HG02943 (cell line): ENCODE results near the gene RAB1B.
A peak's percentile ranks its signal among the peaks of the same experiment; 100 is the strongest.
"Not testable (repeated sequence)": the region's sequence is repeated elsewhere in the genome, so short reads cannot be mapped to it uniquely, and the experiment has no call there.

Experiments used
- ATAC-seq: cut with Tn5 transposase; IDR thresholded peaks from one replicate; pipeline ENCODE4 v1.9.1; 2021; ENCODE audit warnings: mild to moderate bottlenecking, low read depth, moderate library complexity; ENCODE audit not compliant: unreplicated experiment

The RAB1B gene

DNA sequence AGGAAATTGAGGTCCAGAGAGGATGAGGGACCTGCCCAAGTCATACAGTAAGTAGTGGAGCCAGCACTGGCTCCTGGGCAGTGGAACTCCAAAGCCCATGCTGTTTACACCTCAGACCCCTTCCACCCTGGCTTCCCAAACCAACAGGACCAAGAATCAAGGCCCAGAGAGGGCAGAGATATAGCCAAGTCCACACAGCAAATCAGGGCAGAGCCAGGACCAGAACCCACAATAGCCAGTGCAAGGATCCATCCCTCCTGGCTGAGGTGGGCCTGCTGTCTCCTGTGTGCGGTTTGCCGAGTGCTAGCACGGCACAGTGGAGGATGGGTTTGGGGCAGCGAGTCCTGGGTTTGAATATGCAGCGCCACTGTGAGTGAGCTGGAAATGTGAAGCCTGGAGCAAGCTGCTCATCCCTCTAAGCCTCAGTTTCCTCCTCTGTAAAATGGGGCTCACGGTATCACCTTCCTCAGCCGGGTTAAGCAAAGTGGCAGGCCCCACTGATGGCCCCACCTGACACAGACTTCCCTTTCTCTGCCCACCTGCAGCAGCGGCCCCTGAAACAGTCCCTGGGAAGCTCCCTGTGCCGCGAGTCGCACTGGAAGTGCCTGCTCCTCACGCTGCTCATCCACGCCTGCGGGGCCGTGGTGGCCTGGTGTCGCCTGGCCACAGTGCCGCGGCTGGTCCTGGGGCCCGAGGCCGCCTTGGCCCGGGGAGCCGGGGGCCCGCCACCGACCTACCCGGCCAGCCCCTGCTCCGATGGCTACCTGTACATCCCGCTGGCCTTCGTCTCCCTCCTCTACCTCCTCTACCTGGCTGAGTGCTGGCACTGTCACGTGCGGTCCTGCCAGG is 25.6 kb downstream of the RAB1B start:
- no peak for ATAC-seq

DNA sequence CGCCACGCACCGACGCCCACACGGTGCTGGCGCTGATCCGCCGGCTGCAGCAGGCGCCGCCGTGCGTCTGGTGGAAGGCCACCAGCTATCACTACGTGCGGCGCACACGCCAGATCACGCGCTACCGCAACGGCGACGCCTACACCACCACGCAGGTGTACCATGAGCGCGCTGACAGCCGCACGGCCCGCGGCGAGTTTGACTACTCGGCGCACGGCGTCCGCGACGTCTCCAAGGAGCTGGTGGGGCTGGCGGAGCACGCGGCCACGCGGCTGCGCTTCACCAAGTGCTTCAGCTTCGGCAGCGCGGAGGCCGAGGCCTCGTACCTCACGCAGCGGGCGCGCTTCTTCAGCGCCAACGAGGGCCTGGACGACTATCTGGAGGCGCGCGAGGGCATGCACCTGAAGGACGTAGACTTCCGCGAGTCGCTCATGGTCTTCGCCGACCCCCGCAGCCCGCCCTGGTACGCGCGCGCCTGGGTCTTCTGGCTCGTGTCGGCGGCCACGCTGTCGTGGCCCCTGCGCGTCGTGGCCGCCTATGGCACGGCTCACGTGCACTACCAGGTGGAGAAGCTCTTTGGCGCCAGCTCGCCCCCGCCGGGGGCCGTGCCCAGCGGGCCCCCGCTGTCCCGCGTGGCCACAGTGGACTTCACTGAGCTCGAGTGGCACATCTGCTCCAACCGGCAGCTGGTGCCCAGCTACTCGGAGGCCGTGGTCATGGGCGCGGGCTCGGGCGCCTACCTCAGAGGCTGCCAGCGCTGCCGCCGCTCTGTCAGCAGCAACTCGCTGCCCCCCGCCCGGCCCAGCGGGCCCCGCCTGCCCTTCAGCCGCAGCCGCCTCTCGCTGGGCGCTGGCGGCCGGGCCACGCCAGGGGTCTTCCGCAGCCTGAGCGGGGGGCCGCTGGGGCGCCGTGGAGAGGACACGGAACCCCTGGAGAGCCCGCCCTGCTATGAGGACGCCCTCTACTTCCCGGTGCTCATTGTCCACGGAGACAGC is 26.5 kb downstream of the RAB1B start:
- no peak for ATAC-seq

DNA sequence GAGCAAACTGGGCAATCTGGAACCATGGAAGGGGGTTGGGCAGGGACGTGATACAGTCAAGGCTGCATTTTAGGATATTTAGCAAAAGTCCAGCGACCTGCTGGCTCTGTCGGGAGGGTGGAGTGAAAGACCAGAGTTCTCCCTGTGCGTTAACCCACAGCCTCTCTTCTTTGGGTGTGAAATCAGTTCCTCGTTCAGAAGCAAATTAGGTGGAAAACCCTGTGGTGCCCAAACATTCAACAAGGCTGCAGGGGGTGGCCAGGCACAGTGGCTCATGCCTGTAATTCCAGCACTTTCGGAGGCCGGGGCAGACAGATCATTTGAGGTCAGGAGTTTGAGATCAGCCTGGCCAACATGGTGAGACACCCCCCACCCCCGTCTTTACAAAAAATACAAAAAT is 29.2 kb downstream of the RAB1B start:
- no peak for ATAC-seq

DNA sequence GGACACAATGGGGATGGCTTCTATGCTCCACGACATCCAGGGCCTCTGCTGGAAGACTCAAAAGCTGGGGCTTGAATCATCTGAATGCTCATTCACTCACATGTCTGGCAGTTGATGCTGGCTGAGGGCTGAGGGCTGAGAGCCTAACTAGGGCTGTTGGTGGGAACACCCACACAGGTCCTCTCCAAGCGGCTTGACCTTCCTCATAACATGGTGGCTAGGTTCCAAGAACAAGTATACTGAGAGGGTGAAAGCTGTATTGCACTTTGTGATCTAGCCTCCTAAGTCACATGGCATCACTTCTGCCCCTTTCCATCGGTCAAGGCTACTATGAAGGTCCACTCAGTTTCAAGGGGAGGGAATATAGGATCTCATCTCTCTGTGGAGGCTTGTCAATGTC is 30.7 kb downstream of the RAB1B start:
- no peak for ATAC-seq

DNA sequence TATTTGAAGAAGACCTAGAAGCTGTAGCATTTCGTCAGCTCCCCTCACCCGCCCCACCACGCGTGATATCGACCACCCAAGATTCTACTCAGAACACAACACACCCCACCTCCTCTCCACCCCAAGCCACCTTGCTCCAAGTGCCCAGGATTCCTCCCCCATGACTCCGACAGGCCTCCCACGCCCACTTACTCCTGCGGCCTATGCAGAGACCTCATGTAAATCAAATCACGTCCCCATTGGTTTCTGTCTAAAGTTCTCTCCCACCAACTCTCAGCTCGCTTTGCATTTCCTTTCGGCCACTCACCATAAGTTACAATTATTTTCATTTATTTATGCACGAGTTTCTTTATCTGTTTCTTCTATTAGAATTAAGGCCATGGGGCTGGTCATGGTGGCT is 34.2 kb downstream of the RAB1B start:
- ATAC-seq: no peak

DNA sequence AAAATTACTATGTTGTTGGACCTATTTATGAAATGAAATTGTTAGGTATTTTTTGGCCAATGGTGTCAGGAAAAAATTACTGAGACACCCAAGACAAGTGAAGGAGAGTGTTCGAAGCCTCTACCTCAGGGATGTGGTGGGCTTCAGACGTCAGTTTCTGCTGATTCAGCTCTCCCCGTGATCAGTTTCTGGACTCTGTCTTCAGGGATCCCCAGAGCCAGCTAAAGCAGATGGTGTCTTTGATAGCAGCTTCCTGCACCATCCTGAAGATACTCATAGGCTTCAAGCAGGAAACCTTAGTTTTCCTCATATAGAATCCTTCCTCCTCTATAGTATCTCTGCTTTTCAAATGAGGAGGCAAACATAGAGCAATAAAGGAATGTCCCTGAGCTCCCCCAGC is 41.0 kb downstream of the RAB1B start:
- ATAC-seq: no peak

DNA sequence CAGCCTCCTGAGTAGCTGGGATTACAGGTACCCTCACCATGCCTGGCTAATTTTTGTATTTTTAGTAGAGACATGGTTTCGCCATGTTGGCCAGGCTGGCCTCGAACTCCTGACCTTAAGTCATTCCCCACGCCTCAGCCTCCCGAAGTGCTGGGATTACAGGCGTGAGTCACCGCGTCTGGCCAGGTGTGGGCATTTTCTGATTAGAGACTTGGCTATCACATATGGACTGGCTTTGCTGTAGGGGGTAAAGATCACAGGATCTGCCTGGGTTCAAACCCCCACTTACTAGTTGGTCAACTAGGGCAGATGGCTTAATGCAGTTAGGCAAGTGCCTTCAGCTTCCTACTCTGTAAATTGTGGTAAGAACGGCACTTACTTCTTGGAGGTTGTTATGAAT is 41.9 kb downstream of the RAB1B start:
- no peak for ATAC-seq

DNA sequence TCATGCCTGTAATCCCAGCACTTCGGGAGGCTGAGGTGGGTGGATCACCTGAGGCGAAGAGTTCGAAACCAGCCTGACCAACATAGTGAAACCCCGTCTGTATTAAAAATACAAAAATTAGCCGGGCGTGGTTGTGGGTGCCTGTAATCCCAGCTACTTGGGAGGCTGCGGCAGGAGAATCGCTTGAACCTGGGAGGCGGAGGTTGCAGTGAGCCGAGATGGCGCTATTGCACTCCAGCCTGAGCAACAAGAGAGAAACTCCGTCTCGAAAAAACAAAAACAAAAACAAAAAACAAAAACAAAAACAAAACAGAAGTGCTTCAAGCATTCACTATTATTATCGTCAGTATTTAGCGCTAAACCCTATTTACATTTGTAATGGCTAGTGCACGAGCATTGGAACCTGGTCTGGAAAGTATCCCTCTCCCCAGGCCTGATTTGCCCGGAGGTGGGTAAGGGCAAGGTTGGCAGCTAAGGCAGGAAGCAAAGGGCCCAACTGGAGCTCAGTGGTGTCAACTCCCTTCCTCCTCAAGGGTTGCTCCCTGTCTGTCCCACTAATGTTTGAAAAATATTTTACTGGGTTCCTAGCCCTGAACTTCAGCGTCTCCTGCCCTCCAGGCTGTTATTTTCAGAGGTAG is 42.5 kb downstream of the RAB1B start:
- not testable (repeated sequence) for ATAC-seq

DNA sequence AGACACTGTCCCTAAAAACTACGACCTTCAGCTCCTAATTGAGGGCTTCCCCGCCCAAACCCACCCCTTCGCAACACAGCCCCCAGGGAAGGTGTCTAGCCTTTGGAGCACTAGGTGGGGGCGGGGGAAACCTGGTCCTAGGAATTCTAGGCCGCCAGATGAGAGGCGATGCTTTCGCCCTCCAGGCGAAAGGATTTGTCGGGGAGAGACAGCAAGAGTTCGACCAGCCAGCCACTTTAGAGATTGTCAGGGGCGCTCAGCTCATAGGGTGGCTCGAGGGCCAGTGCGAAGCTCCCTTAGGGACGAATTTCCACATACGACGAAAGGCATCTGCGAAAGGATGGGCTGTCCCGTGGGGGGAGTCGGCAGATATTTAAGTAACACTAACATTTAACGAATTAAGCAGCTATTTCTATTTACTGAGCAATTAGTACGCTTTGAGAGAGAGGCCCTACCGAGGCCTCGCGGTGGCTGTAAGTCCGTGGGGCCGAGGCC is 43.1 kb downstream of the RAB1B start:
- ATAC-seq: no peak

DNA sequence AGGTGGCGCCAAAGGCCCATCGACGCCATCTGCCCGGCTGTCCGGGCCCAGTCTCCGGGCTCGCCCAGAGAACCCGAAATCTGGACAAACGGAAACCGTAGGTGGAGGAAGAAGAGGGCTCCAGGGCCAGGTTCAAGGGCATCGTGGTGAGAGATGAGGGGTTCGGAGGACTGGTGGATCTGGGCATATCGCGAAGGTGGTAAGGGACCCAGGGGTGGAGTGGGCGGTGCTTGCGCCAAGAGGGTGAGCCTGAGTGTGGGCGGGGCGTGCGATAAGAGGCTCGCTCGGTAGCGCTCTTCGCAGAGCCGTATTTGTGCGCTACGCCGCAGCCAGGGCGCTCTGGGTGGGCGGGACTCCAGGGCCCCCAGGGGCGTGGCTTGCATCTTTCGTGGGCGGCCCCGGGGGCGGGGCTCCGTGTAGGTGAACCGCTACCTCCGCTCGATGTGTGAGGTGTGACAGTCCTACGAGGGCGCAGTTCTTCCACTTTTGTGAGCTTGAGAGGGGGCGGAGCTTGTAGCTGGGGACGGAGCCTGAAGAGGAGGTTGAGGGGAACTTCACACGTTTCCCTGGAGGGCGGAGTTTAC is 43.6 kb downstream of the RAB1B start:
- peak; percentile 61 for ATAC-seq

DNA sequence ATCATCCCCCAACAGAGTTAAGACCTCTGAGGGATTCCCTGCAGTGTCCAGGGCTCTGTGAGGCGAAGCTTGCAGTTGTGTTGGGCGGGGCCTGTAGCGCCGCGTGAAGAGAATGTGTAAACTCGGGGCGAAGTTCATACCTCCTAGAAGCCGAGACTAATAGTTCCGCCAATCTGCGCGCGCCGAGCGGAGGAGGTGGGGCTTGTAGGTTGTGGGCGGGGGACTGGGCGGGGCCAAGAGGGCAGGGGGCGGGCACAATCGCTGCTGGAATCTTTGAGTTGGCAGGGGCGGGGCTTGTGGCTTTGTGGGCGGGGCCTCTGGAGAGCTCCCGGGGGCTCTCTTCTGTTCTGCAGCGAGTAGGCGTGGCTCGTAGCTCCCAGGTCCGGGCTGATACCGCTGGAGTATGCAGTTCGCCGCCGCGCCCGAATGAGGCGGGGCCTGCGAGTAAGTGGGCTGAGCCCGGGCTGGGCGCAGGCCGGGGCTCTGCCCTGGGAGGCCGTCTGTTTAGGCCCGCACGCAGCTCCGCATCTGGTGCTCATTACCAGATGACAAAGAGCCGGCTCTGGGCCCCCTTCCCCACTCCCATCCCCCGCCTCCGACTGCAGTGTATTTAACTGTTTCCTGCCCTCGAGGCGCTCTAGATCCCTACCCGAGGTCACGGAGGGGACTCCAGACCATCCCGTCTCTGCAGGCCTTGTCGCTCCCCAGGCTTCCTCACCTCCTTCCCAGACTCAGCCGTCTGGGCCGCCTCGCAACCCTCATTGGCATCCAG is 44.3 kb downstream of the RAB1B start:
- ATAC-seq: peak; percentile 55

DNA sequence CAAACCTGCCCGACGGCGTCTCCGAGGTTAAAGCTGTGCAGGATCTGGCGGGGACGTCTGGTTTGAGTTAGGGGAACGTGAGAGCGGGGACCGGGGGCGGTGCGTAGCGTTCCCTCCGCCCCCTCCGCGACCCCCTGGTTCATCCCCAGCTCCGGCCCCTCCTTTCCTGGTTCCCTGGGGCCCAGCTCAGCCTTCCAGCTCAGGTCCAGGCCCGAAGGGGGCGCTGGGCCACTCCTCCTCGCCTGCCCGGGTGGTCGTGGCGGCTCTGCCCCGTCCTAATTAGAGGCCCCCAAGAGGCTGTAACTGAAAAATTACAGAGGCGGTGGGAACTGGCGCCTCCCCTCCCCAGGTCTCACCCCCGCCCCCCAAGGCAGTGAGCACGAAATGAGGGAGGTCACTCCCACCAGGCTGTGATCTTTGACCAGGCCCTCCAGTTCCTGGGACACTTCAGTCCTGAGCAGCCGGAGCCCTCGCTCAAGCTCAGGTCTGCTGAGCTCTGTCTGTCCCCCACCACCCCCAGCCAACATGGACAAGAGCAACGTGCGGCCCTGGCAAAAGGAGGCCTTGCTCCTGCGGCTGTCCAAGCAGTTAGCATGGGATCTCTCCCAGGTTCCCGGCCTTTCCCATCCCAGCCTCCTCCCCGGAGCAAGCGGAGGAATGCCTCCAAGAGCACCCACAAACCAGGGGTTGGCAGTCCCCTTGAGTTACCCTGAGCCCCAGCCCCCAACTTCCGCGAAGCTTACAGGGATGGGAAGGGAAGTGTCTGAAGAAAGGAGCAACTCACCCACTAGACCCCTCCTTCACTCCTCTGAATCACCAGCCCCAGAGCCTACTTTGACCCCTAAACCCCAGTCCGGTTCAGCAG is 45.1 kb downstream of the RAB1B start:
- ATAC-seq: no peak

DNA sequence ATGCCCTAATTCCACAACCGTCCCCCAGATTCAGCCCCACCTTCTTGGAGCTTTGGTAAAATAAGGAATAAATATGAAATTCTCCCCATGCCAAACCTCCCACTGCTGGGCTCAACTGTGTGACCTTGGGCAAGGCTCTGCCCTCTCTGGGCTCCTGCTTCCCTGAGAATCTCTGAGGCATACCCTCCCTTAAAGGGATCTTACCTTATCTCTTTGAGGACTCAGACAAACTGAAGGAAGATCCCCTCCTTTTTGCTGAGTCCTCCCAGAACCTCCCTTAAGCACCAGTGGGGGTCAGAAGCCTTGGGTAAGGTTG is 45.7 kb downstream of the RAB1B start:
- no peak for ATAC-seq

DNA sequence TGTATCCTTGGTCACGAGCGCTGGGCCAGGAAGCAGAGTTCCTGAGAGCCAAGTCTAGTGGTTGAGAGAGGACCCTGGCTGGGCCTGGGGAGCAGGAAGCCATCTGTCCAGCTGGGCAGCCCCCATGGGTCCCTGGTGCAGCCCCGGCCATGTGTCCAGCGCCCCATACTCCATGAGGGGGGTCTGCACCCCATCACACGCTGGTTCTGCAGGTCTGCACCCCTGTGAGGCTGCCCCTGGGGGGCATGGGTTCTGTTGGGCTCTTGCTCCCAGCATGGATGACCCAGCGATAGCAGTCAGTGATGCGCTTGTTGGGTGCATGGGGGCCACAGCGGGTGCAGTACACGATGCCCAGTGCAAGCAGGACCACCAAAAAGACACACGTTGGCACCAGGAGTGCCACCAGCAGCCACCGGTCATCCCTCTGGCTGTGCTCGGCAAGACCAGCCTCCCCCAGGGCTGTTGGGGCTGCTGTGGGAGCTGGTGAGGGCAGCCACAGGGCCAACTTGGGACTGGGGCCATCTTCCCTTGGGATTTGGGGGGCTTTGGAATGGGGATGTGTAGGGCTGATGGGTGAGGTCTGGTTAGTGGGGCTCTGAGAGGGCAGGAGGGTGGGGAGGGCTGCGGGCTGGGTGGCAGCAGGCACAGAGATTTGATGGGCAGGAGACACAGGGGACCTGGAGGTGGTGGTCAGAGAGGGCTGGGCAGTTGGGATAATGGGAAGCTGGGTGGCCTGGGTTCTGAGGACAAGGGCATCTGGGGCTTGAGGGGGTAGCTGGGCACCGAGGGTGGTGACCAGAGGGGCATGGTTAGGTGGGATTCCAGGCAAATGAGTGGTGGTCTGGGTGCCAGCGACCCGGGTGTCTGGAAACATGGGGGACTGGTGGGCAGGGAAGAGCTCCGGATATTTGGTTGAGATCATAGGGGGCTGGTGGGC is 46.4 kb downstream of the RAB1B start:
- ATAC-seq: no peak

DNA sequence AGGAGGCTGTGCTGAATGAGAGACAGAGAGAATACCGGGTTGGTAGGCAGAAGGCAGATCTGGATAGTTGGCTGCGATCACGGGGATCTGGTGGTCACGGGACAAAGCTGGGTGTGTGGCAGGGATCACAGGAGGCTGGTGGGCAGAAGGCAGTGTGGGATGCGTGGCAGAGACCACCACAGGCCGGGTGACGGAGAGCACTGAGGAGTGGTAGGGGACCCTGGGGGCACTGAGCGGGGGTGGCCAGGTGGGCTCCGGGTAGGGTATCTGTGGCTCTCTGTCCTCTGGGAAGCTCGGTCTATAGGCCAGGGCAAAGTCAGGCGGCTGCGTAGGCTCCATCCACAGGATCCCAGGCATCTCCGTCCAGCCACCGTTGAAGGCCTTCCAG is 47.1 kb downstream of the RAB1B start:
- no peak for ATAC-seq

DNA sequence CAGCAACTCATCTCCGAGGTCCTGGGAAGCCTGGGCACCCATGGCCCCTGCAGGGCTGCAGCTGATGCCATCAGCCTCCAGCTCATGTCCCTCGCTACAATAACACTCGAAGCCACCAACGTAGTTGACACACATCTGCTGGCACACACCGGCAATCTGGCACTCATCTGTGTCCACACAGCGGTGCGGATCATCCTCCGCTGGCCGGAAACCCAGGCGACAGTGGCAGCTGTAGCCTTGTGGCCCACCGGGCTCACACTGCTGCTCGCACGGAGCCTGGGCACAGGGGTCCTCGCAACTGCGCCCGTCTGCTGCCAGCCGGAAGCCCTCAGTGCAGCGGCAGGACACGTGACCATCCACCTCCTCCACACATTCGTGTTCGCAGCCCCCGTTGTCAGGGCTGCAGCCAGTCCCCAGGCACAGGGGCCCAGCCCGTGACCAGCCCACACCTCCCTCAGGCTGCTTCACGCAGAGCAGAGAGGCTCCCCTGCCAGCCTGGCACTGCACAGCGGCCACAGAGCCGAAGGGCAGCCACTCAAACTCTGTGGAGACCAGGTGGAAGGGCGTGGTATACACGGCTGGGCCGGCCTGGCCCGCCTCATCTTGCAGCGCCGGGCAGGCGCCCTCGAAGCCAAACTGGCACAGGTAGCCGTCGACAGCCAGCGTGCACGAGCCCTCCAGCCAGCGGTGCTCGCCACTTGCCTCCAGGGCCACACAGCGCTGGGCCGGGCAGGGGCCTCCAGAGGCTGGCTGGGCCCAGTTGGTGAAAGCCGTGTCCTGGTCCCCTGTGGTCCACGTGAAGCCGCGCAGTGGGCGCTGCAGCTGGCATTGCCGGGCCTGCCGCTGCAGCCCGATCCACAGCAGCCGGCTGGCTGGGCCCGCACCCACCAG is 47.7 kb downstream of the RAB1B start:
- ATAC-seq: no peak

DNA sequence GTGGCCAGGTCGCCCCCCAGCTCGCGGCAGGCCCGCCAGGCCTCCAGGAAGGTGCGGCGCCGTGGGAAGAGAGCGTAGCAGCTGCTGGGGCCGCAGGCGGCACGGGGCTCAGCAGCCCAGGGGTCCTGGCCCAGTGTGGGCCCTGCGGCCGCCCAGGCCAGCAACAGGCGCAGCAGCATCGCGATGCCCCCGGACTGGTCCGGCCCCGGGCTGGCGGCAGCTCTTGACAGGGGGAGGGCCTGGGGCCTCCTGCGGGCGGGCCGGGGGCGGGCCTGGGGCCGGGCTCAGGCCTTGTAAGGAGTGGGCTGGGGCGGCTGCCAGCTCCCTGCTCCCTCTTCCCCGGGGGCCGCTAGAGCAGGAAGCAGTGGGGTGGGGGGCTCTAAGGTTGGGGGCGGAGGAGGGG is 48.4 kb downstream of the RAB1B start, which contains the start of gene CD248:
Gene CD248, minus strand, starts transcription at position 196 of the 403 bp plus-strand sequence. Its CDS starts 17 bp downstream, at position 179.
- ATAC-seq: no peak
